GM19467 (cell line): Measurements from ENCODE around the gene TTBK2.
"Not testable (repeated sequence)": the region's sequence is repeated elsewhere in the genome, so short reads cannot be mapped to it uniquely, and the experiment has no call there.

ENCODE experiments used
- ATAC-seq: cut with Tn5 transposase; IDR thresholded peaks from one replicate; pipeline ENCODE4 v1.9.1; 2021; ENCODE audit warnings: mild to moderate bottlenecking, moderate library complexity; ENCODE audit not compliant: unreplicated experiment

Gene TTBK2

GRCh38 chr15:42911058-42911592 lies 9.5 kb downstream of the TTBK2 start:
- ATAC-seq: no peak

GRCh38 chr15:42908538-42908937 lies 12.0 kb downstream of the TTBK2 start:
- ATAC-seq: no peak

DNA sequence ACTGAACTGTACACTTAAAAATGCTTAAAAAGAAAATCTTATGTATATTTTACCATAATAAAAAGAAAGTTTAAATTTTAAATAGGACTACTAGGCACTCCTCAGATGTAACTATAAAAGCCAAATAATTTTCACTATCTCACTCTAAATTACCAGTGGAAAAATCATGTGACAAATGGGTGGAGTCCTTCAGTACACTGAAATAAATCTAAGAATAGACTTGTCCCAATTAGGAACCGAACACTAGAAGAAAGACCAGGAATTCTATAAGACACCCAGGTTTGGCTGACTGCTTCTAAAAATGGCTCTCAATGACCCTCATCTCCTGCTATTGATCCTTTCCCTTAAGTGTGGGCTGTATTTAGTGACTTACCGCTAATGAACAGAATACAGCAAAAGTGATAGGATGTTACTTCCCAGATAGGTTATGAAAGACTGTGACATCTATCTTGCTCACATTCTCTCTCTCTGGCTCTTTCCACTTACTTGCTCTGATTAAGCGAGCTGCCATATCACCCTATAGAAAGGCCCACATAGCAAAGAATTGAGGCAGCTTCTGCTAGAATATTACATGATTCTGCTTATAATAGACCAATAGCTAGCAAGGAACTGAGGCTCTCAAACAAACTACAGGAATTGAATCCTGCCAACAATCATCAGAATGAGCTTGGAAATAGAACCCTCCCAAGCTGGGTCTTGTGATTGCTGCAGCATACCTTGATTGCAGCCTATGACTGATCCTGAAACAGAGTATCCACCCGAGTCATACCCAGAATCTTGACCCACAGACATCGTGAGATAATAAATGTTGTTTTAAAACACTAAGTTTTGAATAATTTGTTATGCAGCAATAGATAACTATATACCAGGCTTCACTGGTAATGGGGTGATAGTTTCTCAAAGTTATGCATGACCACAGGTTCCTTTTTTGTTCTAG lies 16.9 kb downstream of the TTBK2 start:
- no peak for ATAC-seq

- ATAC-seq: not testable (repeated sequence)
Observed at GRCh38 chr15:42893911-42894310, 26.7 kb downstream of the TTBK2 start.

- ATAC-seq: no peak
Observed at GRCh38 chr15:42891569-42891968, 29.0 kb downstream of the TTBK2 start.

- no peak for ATAC-seq
Observed at GRCh38 chr15:42890161-42890913, 30.2 kb downstream of the TTBK2 start.

DNA sequence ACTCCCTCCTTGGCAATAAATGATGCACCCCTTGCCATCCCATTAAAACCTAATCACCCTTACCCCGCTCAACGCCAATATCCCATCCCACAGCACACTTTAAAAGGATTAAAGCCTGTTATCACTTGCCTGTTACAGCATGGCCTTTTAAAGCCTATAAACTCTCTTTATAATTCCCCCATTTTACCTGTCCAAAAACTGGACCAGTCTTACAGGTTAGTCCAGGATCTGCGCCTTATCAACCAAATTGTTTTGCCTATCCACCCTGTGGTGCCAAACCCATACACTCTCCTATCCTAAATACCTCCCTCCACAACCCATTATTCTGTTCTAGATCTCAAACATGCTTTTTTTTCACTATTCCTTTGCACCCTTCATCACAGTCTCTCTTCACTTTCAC lies 33.2 kb downstream of the TTBK2 start:
- ATAC-seq: not testable (repeated sequence)

DNA sequence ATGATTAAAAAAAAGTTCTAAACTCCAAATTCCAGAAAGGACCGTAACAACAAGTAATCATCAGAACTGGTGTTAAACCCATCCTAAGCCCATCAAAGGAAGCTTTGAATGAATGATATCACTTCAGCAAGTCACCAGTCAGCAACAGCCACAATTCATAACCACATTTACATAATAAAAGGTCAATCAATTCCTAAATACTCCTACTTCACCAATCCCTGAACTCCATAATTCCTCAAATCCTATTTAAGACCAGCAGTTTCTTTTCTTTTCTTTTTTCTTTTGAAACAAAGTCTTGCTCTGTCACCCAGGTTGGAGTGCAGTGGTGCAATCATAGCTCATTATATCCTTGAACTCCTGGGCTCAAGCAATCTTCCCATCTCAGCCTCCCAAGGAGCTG lies 40.5 kb downstream of the TTBK2 start:
- no peak for ATAC-seq

- no peak for ATAC-seq
Observed at GRCh38 chr15:42879443-42879842, 41.1 kb downstream of the TTBK2 start.

- no peak for ATAC-seq
Observed at GRCh38 chr15:42876224-42876623, 44.4 kb downstream of the TTBK2 start.

DNA sequence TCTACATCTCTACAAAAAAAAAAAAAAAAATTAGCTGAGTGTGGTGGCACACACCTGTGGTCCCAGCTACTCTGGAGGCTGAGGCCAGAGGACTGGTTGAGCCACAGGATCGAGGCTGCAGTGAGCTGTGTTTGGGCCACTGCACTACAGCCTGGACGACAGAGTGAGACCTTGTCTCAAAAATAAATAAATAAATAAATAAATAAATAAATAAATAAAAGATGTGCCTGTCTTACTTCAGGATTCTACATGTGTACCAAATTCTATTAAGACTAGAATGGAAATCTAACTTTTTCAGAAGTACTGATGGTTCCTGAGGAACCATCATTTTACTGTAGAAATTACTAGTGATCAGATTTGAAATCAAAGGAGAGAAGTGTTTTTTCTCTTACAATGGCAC lies 51.9 kb downstream of the TTBK2 start:
- no peak for ATAC-seq

- no peak for ATAC-seq
Observed at GRCh38 chr15:42863572-42864239, 56.9 kb downstream of the TTBK2 start.

GRCh38 chr15:42858999-42859789 lies 61.4 kb downstream of the TTBK2 start:
- ATAC-seq: no peak

GRCh38 chr15:42858540-42858939 lies 62.0 kb downstream of the TTBK2 start:
- ATAC-seq: no peak

GRCh38 chr15:42854576-42854975 lies 66.0 kb downstream of the TTBK2 start:
- no peak for ATAC-seq

- no peak for ATAC-seq
Observed at GRCh38 chr15:42849836-42850235, 70.7 kb downstream of the TTBK2 start.

DNA sequence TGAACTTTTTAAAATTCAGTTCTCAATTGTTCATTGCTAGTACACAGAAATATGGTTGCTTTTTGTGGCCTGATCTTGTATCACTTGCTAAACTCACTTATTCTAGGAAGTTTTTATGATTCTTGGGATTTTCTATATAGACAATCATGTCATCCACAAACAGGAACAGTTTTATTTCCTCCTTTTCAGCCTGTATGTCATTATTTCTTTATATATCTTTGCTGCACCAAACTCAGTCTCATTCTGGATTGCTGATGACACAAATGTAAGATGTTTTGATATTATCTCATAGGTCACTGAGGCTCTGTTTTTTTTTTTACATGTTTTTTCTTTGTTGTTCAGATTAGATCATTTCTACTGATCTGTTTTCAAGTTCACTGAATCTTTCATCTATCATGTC lies 71.7 kb downstream of the TTBK2 start:
- no peak for ATAC-seq

- no peak for ATAC-seq
Observed at GRCh38 chr15:42846647-42847046, 73.9 kb downstream of the TTBK2 start.

DNA sequence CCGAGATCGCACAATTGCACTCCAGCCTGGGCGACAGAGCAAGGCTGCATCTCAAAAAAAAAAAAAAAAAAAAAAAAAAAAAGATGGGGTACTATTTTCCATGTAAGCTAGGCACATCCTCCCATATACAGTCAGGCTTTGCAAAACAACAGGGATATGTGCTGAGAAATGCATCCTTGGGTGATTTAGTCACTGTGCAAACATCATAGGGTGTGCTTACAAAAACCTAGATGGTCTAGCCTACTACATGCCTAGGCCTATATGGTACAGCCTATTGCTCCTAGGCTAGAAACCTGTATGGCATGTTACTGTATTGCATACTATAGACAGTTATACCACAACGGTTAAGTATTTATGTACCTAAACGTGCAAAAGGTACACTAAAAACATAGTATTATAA lies 75.0 kb downstream of the TTBK2 start:
- ATAC-seq: no peak

GRCh38 chr15:42843699-42844098 lies 76.9 kb downstream of the TTBK2 start:
- ATAC-seq: no peak
